Mesothelial cell of epicardium (in vitro differentiated cells): ENCODE measurements around the gene STX3. TPM values are rescaled to one million over a fixed set of nuclear protein-coding genes. Genes with fewer than 3 reads are reported as not detected.
A peak's percentile ranks its signal among the peaks of the same experiment; 100 is the strongest.
"Not testable (repeated sequence)": the region's sequence is repeated elsewhere in the genome, so short reads cannot be mapped to it uniquely, and the experiment has no call there.

Experiments
- DNase-seq, 2 experiments: peaks; one replicate each; pipeline ENCODE4 v3.0.0; 2021; ENCODE audit warnings: low spot score in 2 of 2; ENCODE audit not compliant: unreplicated experiment in 2 of 2
- H3K27ac Mint-ChIP-seq: 2 replicates; pipeline ENCODE4 v1.8.0; 2021; ENCODE audit warnings: mixed read lengths
- H3K27me3 Mint-ChIP-seq: 2 replicates; pipeline ENCODE4 v1.8.0; 2021; ENCODE audit warnings: low read depth, mixed read lengths
- H3K36me3 Mint-ChIP-seq: 2 replicates; pipeline ENCODE4 v1.8.0; 2021; ENCODE audit warnings: mixed read lengths
- H3K4me1 Mint-ChIP-seq: 2 replicates; pipeline ENCODE4 v1.8.0; 2021; ENCODE audit warnings: mixed read lengths
- H3K4me3 Mint-ChIP-seq: 2 replicates; pipeline ENCODE4 v1.8.0; 2021; ENCODE audit warnings: mild to moderate bottlenecking, moderate library complexity, mixed read lengths
- H3K9me3 Mint-ChIP-seq: 2 replicates; pipeline ENCODE4 v1.8.0; 2021; ENCODE audit warnings: mixed read lengths
- total RNA-seq: library from RNA; stranded (reverse); gene quantifications from 3 replicates; pipeline ENCODE4 v1.2.1, GENCODE V29; 2021
- TF ChIP-seq, protein P1 (sequence below): fragments of 200-600 bp; sonication (generic); IDR thresholded peaks from one replicate; pipeline ENCODE4 v1.5.0; 2021; ENCODE audit warnings: antibody characterized with exemption; ENCODE audit not compliant: unreplicated experiment

STX3 gene
- total RNA-seq, 1 donor from 2014 or later = 24.2 TPM

DNA sequence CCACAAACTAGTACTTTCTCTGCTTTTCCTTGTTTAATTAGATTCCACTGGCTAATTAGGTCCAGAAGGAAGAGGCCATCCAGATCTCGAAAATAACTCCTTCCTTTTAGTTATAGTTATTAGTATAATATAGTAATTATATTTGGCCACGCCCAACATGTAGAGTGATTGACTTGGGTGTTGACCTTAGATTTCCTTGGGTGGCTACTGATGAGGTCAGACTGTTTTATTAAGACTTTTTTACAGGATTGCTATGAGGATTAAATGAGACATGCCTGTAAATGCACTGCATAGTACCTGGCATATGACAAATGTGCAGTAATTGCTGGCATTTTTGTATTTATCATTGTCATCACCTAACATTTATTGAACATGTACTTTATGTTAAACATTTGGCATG, 26.9 kb downstream of the STX3 start:
- Mint-ChIP-seq H3K27me3 (no peaks in the 10 kb centered on the region), H3K27ac (no peak overlapping the region), H3K4me1 (peaks cover under 1% of the 10 kb centered on the region), H3K9me3 (no peaks in the 10 kb centered on the region), H3K4me3 (no peak overlapping the region), H3K36me3 (peaks cover 7% of the 10 kb centered on the region)
- TF ChIP-seq, protein P1, sequence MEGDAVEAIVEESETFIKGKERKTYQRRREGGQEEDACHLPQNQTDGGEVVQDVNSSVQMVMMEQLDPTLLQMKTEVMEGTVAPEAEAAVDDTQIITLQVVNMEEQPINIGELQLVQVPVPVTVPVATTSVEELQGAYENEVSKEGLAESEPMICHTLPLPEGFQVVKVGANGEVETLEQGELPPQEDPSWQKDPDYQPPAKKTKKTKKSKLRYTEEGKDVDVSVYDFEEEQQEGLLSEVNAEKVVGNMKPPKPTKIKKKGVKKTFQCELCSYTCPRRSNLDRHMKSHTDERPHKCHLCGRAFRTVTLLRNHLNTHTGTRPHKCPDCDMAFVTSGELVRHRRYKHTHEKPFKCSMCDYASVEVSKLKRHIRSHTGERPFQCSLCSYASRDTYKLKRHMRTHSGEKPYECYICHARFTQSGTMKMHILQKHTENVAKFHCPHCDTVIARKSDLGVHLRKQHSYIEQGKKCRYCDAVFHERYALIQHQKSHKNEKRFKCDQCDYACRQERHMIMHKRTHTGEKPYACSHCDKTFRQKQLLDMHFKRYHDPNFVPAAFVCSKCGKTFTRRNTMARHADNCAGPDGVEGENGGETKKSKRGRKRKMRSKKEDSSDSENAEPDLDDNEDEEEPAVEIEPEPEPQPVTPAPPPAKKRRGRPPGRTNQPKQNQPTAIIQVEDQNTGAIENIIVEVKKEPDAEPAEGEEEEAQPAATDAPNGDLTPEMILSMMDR = no peak
- no peak for DNase-seq

- TF ChIP-seq, protein P1 = no peak
- Mint-ChIP-seq H3K27me3 (no peaks in the 10 kb centered on the region), H3K36me3 (peaks cover 7% of the 10 kb centered on the region), H3K4me3 (no peak overlapping the region), H3K4me1 (peaks cover 6% of the 10 kb centered on the region), H3K27ac (no peak overlapping the region), H3K9me3 (no peaks in the 10 kb centered on the region)
- no peak for DNase-seq
Observed at GRCh38 chr11:59783632-59784090, 28.5 kb downstream of the STX3 start.

DNA sequence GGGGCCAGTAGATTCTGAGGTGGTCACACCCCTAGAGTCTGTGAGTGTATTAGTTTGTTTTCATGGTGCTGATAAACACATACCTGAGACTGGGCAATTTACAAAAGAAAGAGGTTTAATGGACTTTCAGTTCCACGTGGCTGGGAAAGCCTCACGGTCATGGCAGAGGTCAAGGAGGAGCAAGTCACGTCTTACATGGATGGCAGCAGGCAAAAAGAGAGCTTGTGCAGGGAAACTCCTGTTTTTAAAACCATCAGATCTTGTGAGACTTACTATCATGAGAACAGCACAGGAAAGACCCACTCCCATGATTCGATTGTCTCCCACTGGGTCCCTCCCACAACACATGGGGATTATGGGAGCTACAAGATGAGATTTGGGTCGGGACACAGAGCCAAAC, 29.3 kb downstream of the STX3 start:
- H3K4me1 Mint-ChIP-seq, H3K27ac Mint-ChIP-seq, DNase-seq, H3K9me3 Mint-ChIP-seq, H3K27me3 Mint-ChIP-seq, H3K4me3 Mint-ChIP-seq: not testable (repeated sequence)
- peaks cover 10% of the 10 kb centered on the region for H3K36me3 Mint-ChIP-seq

DNA sequence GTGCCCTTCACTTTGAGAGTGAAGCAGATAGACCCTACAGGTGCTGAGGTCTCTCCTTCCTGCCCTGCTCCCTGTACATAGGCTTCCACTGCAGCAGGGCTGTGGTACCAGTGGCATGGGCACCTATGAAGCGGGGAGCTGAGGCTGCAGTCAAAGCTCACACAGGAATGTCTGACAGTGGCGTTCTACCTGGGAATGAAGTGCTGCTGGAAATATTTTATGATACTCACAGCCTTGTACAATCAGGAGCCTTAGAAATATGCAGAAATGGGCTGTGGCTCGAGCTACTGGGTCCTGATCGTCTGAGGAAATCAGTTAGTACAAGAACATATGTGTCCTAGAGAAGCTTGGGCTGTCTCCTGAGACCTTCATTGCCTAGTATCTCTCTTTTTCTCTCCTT, 30.6 kb downstream of the STX3 start:
- Mint-ChIP-seq H3K36me3 (peaks cover 10% of the 10 kb centered on the region), H3K27ac (no peak overlapping the region), H3K4me3 (no peak overlapping the region)

GRCh38 chr11:59787255-59787588, 32.0 kb downstream of the STX3 start:
- peaks cover 6% of the 10 kb centered on the region for H3K4me1 Mint-ChIP-seq
- no peak overlapping the region for H3K4me3 Mint-ChIP-seq
- H3K27me3 Mint-ChIP-seq = no peaks in the 10 kb centered on the region
- H3K9me3 Mint-ChIP-seq = no peaks in the 10 kb centered on the region
- peak overlapping the region; percentile 14 for H3K27ac Mint-ChIP-seq
- DNase-seq = no peak
- H3K36me3 Mint-ChIP-seq = peaks cover 9% of the 10 kb centered on the region
- TF ChIP-seq, protein P1 = no peak

More for the DNA sequence above, 30.6 kb downstream of the STX3 start:
- H3K4me1 Mint-ChIP-seq = peaks cover 6% of the 10 kb centered on the region
- no peaks in the 10 kb centered on the region for H3K9me3 Mint-ChIP-seq
- TF ChIP-seq, protein P1 = no peak
- no peaks in the 10 kb centered on the region for H3K27me3 Mint-ChIP-seq
- no peak for DNase-seq

DNA sequence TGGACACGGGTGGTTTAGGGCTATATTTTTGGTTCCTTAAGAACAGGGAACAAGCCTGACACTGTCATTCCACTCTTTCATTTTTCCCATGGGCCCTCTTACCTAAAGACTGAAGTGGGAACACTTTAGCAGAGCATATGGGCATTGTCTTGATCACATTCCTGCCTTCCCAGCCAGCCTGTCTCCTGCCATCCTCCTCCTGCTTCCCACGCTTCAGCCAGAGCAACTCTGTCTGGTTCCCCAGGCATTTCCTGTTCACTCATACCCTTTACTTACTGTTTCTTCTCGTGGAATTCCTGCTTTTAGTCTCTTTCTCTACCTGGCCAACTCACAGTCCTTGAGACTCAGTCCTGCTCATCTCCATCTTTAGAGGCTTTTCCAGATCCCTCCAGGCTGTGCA, 32.6 kb downstream of the STX3 start:
- Mint-ChIP-seq H3K36me3 (peaks cover 7% of the 10 kb centered on the region), H3K4me3 (no peak overlapping the region), H3K27ac (peak overlapping the region; percentile 52), H3K9me3 (no peaks in the 10 kb centered on the region), H3K27me3 (no peaks in the 10 kb centered on the region), H3K4me1 (peaks cover 6% of the 10 kb centered on the region)
- DNase-seq = no peak
- TF ChIP-seq, protein P1 = no peak
